ENCODE data around the gene XRCC1. TPM values are rescaled to one million over a fixed set of nuclear protein-coding genes. Genes with fewer than 3 reads are reported as not detected.

XRCC1 gene
- total and polyA plus RNA-seq, 2 of the 8 experiments (the other 6 are each of a cell fraction or from before 2014, with no cell fraction given) = 42.5 to 44.4 TPM

- peaks cover 0 to 4% (median 1%) of the 10 kb centered on the region in 4 experiments; a peak in 2 of 8 replicates for H3K36me3 ChIP-seq (ENCODE audit: control insufficient read depth in 2 of 4, insufficient read depth in 4 of 4, low read length in 3 of 4)
- H3K4me1 ChIP-seq (replicated peaks in 1 of 4; ENCODE audit: control insufficient read depth in 3 of 4, insufficient read depth in 4 of 4, low read length in 3 of 4) = peaks cover 0 to 7% (median 3%) of the 10 kb centered on the region in 4 experiments; a peak in 5 of 7 replicates
- no peak overlapping the region for H2BK15ac ChIP-seq (ENCODE audit: low read length)
- no peak overlapping the region for H2BK120ac ChIP-seq (replicated peaks; ENCODE audit: low read depth, low read length)
- H4K8ac ChIP-seq (ENCODE audit: extremely low read depth, insufficient read depth, low read length) = no peak overlapping the region
- FAIRE-seq = no peak
- peaks cover 13% of the 10 kb centered on the region for H3K23me2 ChIP-seq (ENCODE audit: low read depth, low read length)
- no peak overlapping the region for H3K9ac ChIP-seq (replicated peaks in 1 of 4; ENCODE audit: extremely low read depth in 1 of 4, low read depth in 3 of 4, low read length in 3 of 4)
- no peak overlapping the region for H3K14ac ChIP-seq (ENCODE audit: insufficient read length)
- H2BK20ac ChIP-seq (ENCODE audit: low read length) = no peak overlapping the region
- CTCF ChIA-PET (ENCODE audit: partially characterized antibody) = interaction anchor here (0.6 to 6.9 kb wide), 8 partner anchors 9 to 901 kb away, joined by 3 to 45 read pairs (median 4); partner anchors contain the start of genes IRGQ, PINLYP and XRCC1
- no peak overlapping the region for H2AK5ac ChIP-seq (ENCODE audit: low read depth, low read length)
- H3K9me3 ChIP-seq (ENCODE audit: insufficient read depth in 2 of 2, low read depth in 1 of 2, low read length in 1 of 2) = no peaks in the 10 kb centered on the region
- no peak overlapping the region for H3K27ac ChIP-seq (ENCODE audit: low read depth, low read length)
- no peak overlapping the region for H4K91ac ChIP-seq (replicated peaks; ENCODE audit: insufficient read length, low read length)
- no peak overlapping the region for H3K18ac ChIP-seq (ENCODE audit: extremely low read depth, low read length)
- H3K4ac ChIP-seq (replicated peaks; ENCODE audit: insufficient read length, low read depth, low read length) = no peak overlapping the region
- H3K4me2 ChIP-seq (ENCODE audit: insufficient read depth in 1 of 2, low read depth in 2 of 2, low read length in 2 of 2) = no peak overlapping the region
- H3K23ac ChIP-seq (ENCODE audit: insufficient read length) = no peak overlapping the region
- H2BK5ac ChIP-seq (ENCODE audit: low read depth, low read length) = no peak overlapping the region
- no peaks in the 10 kb centered on the region for H3K27me3 ChIP-seq (replicated peaks in 1 of 4; ENCODE audit: control insufficient read depth in 3 of 4, extremely low read depth in 1 of 4, insufficient read depth in 3 of 4, low read length in 3 of 4)
- no peak overlapping the region for H4K5ac ChIP-seq (ENCODE audit: insufficient read length, low read depth, low read length)
- 75% methylated on average over 1 of the region's 1 CpG; no CpG with 5 or more reads in 1 of the 2 experiments for WGBS, 2 experiments (ENCODE audit: extremely low coverage in 1 of 2, insufficient coverage in 1 of 2, insufficient read length in 1 of 2, insufficient replicate concordance in 2 of 2, low coverage in 1 of 2, low lambda C conversion rate in 2 of 2, missing lambda C conversion rate in 1 of 2)
- H4K20me1 ChIP-seq (replicated peaks in 1 of 2; ENCODE audit: control insufficient read depth in 1 of 2, insufficient read depth in 2 of 2, low read length in 2 of 2) = peaks cover 2 to 7% of the 10 kb centered on the region in 2 experiments
- no peaks in the 10 kb centered on the region for H3K79me2 ChIP-seq (ENCODE audit: control insufficient read depth in 1 of 2, insufficient read depth in 2 of 2, low read length in 2 of 2)
- no peak overlapping the region for H2AFZ ChIP-seq (ENCODE audit: low read length)
- H2BK12ac ChIP-seq (ENCODE audit: low read depth, low read length) = no peak overlapping the region
- no peak for DNase-seq (ENCODE audit: low read depth in 1 of 2, low spot score in 2 of 2)
- POLR2A ChIA-PET (ENCODE audit: partially characterized antibody) = interaction anchor here (0.7 kb wide), 1 partner anchor 29 kb away, joined by 3 read pairs; no protein-coding TSS in a partner anchor
- no peaks in the 10 kb centered on the region for H3K79me1 ChIP-seq (ENCODE audit: low read depth, low read length)
- H3K56ac ChIP-seq (replicated peaks; ENCODE audit: insufficient read length, low read depth, low read length) = no peak overlapping the region
- H3K4me3 ChIP-seq (ENCODE audit: extremely low read depth in 1 of 4, insufficient read depth in 2 of 4, low read depth in 3 of 4, low read length in 4 of 4) = no peak overlapping the region
- TF ChIP-seq KDM5A (IDR thresholded peaks at IDR 0.05; ENCODE audit: low read length) = no peak
- TF ChIP-seq USF2 (IDR thresholded peaks at IDR 0.05; ENCODE audit: low read length) = no peak
- TF ChIP-seq SRF (IDR thresholded peaks at IDR 0.05; ENCODE audit: low read depth, low read length) = no peak
- TF ChIP-seq GABPA (IDR thresholded peaks at IDR 0.05; ENCODE audit: borderline replicate concordance, insufficient read depth, low read length) = no peak
- no peak for TF ChIP-seq KDM1A (IDR thresholded peaks at IDR 0.05; ENCODE audit: borderline replicate concordance, low read length)
- TF ChIP-seq POLR2A (IDR thresholded peaks at IDR 0.05; ENCODE audit: control extremely low read depth in 1 of 2, low read depth in 2 of 2, low read length in 2 of 2) = no peak
- TF ChIP-seq SIRT6 (IDR thresholded peaks at IDR 0.05; ENCODE audit: low read length) = no peak
- no peak for TF ChIP-seq FOSL1 (IDR thresholded peaks at IDR 0.05; ENCODE audit: insufficient read depth, low read depth, low read length)
- no peak for TF ChIP-seq RNF2 (IDR thresholded peaks at IDR 0.05; ENCODE audit: borderline replicate concordance, low read depth, low read length, missing control alignments, poor library complexity, severe bottlenecking)
- TF ChIP-seq HDAC6 (IDR thresholded peaks at IDR 0.05; ENCODE audit: low read depth, low read length) = no peak
- no peak for TF ChIP-seq TAF7 (optimal IDR thresholded peaks at IDR 0.05; ENCODE audit: borderline replicate concordance, low read depth, low read length)
- TF ChIP-seq TAF1 (IDR thresholded peaks at IDR 0.05; ENCODE audit: low read depth, low read length) = no peak
- no peak for TF ChIP-seq CTBP2 (IDR thresholded peaks at IDR 0.05; ENCODE audit: borderline replicate concordance, insufficient read depth, insufficient read length, low read length)
Measured at GRCh38 chr19:43584484-43584883, 9.2 kb upstream of the XRCC1 start.
